ENCODE measurements around the gene GSK3B.

DNA sequence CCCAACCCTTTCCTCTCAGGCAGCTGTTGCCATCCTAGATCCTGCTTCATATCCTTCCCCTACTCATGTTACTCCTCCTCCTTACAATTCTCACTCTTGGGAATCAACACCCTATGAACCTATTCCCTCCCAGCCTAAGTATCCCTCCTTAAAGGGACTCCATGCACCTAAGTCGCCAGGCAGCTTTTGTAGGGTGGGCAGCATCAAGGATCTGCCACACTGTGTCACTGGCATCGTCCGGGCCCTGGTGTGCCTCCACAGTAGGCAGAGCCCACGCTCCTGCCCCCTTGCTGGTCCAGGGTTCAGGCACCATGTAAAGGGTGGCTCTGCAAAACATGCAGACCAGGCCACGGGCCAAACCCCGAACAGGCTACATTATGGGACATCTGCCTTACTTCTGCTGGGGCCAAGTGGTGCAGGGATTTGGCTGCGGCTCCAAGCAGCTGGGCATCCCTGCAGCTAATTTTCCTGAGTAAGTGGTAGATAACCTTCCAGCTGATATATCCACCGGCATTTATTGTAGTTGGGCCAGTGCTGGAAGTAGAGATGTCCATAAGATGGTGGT, 53.4 kb downstream of the GSK3B start:
- TF ChIP-seq POLR2AphosphoS5 (IDR thresholded peaks at IDR 0.05; ENCODE audit: low read depth, low read length): no peak
- TF ChIP-seq, protein P1, sequence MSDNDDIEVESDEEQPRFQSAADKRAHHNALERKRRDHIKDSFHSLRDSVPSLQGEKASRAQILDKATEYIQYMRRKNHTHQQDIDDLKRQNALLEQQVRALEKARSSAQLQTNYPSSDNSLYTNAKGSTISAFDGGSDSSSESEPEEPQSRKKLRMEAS (IDR thresholded peaks at IDR 0.05): no peak
- TF ChIP-seq, protein P2, sequence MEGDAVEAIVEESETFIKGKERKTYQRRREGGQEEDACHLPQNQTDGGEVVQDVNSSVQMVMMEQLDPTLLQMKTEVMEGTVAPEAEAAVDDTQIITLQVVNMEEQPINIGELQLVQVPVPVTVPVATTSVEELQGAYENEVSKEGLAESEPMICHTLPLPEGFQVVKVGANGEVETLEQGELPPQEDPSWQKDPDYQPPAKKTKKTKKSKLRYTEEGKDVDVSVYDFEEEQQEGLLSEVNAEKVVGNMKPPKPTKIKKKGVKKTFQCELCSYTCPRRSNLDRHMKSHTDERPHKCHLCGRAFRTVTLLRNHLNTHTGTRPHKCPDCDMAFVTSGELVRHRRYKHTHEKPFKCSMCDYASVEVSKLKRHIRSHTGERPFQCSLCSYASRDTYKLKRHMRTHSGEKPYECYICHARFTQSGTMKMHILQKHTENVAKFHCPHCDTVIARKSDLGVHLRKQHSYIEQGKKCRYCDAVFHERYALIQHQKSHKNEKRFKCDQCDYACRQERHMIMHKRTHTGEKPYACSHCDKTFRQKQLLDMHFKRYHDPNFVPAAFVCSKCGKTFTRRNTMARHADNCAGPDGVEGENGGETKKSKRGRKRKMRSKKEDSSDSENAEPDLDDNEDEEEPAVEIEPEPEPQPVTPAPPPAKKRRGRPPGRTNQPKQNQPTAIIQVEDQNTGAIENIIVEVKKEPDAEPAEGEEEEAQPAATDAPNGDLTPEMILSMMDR (IDR thresholded peaks at IDR 0.05 in 2 of 3, conservative IDR thresholded peaks at IDR 0.05 in 1 of 3; ENCODE audit: borderline replicate concordance in 1 of 3, insufficient read depth in 1 of 3, low read depth in 2 of 3, low read length in 2 of 3): no peak
- TF ChIP-seq, protein P3, sequence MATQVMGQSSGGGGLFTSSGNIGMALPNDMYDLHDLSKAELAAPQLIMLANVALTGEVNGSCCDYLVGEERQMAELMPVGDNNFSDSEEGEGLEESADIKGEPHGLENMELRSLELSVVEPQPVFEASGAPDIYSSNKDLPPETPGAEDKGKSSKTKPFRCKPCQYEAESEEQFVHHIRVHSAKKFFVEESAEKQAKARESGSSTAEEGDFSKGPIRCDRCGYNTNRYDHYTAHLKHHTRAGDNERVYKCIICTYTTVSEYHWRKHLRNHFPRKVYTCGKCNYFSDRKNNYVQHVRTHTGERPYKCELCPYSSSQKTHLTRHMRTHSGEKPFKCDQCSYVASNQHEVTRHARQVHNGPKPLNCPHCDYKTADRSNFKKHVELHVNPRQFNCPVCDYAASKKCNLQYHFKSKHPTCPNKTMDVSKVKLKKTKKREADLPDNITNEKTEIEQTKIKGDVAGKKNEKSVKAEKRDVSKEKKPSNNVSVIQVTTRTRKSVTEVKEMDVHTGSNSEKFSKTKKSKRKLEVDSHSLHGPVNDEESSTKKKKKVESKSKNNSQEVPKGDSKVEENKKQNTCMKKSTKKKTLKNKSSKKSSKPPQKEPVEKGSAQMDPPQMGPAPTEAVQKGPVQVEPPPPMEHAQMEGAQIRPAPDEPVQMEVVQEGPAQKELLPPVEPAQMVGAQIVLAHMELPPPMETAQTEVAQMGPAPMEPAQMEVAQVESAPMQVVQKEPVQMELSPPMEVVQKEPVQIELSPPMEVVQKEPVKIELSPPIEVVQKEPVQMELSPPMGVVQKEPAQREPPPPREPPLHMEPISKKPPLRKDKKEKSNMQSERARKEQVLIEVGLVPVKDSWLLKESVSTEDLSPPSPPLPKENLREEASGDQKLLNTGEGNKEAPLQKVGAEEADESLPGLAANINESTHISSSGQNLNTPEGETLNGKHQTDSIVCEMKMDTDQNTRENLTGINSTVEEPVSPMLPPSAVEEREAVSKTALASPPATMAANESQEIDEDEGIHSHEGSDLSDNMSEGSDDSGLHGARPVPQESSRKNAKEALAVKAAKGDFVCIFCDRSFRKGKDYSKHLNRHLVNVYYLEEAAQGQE (IDR thresholded peaks at IDR 0.05; ENCODE audit: low read depth): no peak
- no peak for TF ChIP-seq SP1 (IDR thresholded peaks at IDR 0.05; ENCODE audit: low read depth)
- TF ChIP-seq EZH2 (IDR thresholded peaks at IDR 0.05): no peak
- TF ChIP-seq RAD21 (IDR thresholded peaks at IDR 0.05; ENCODE audit: low read depth): no peak
- TF ChIP-seq EZH2phosphoT487 (IDR thresholded peaks at IDR 0.05; ENCODE audit: borderline replicate concordance): no peak
- TF ChIP-seq JUND (IDR thresholded peaks at IDR 0.05): no peak
- no peak for TF ChIP-seq POLR2A (IDR thresholded peaks at IDR 0.05; ENCODE audit: borderline replicate concordance, extremely low read depth, insufficient read depth, insufficient read length)

All from HCT116 (cell line).